Suprapubic skin (tissue), 4 donors: ENCODE results near the gene GAB1.

Source experiments
- POLR2A ChIP-seq, 2 donors: fragments of 450-650 bp; IDR thresholded peaks; one replicate each; pipeline ENCODE4 v1.6.1; 2017; ENCODE audit warnings: antibody characterized with exemption in 2 of 2, mild to moderate bottlenecking in 2 of 2, moderate library complexity in 2 of 2
- POLR2AphosphoS5 ChIP-seq, 3 donors: sonication (generic); formaldehyde crosslinking; IDR thresholded peaks; one replicate each; pipeline ENCODE4 v1.6.1; 2017; ENCODE audit warnings: antibody characterized with exemption in 3 of 3

DNA sequence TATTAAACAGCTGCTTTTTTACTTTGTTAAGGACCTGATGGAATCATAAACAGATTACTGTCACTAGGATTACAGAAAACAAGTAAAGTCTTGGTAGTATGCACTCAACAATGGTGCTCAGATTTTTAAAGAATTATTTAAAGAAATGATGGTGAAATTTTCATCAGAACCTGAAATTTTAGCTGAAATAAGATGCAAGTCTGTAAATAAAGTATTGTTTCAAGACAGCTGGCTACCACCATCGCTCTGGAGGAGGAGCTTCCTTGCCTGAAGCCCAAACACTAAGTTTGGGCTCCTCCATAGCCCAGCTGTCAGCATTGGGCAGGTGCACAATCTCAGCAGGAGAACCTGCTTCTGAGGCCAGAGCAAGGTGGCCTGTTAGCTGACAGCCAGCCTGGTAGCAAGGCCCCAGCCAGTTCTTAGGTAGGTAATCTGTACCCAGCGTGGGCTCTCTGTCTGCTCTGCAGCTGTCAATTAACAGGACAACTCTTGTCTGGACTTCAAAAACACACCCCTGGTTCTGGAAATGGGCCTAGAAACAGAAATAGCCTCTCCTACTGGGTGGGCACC is 4.6 kb downstream of the GAB1 start:
- TF ChIP-seq POLR2A (IDR thresholded peaks at IDR 0.05) (no peak), POLR2AphosphoS5 (IDR thresholded peaks at IDR 0.05) (no peak)
